NCI-H2029 (cell line): Measurements from ENCODE around the gene FMO3.

Experiments
- DNase-seq: peaks from one replicate; lab custom pipeline; 2025; lab: John Stamatoyannopoulos, UW

The FMO3 gene

DNA sequence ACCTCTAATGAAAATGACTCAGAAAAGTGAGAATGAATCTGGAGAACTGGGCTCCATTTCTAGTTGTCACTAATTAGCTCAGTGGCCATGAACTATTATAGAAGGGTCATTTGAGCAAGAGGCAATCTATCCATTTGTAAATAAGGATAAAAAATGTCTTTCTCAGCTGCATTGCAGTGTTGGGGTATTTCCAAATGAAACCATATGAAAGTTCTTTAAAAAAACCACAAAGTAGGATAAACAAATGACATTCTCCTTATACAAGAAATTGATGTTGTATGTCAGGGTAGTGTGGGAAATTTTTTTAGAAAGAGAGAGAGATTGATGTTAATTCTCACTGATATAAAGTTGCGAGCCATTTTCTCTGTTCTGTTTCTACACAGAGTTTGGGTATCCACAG lies 26.0 kb downstream of the FMO3 start:
- no peak for DNase-seq

DNA sequence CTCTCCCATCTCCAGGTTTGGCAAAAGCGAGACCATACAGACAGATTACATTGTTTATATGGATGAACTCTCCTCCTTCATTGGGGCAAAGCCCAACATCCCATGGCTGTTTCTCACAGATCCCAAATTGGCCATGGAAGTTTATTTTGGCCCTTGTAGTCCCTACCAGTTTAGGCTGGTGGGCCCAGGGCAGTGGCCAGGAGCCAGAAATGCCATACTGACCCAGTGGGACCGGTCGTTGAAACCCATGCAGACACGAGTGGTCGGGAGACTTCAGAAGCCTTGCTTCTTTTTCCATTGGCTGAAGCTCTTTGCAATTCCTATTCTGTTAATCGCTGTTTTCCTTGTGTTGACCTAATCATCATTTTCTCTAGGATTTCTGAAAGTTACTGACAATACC lies 26.4 kb downstream of the FMO3 start:
- no peak for DNase-seq

DNA sequence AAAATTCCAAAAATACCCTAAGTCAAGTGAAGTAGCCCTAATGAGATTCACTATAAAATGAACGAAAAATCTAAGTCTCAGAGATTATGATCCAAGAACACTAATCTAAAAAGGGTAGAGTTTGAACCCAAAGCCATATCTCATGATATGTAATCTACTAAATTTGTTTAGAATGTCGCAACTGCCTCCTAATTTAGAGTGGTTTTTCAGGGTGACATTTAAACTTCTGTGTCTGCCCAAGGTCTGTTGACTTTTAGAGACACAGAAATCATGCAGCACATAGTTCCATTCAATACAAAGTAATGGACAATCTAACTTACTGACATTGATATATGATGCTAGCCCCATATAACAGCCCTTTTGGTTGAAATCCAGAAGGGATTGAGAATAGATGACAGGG lies 28.9 kb downstream of the FMO3 start:
- no peak for DNase-seq

DNA sequence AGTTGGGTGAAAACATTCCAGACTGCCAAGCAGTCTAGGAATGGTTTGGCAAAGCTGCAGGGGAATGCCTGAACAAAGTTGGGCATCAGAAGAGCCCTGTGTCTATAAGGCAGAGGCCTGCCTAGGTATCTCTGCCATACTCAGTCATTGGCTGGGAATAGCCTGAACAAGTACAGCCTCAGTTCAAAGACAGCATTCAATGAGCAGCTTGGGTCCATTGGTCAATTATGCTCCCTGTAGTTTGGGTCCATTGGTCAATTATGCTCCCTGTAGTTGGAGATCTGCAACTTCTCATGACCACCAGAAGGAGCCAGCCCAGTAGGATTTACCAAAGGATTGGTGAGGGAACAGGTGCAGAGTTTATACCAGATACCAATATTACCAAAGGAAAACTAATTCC lies 31.6 kb downstream of the FMO3 start:
- no peak for DNase-seq

DNA sequence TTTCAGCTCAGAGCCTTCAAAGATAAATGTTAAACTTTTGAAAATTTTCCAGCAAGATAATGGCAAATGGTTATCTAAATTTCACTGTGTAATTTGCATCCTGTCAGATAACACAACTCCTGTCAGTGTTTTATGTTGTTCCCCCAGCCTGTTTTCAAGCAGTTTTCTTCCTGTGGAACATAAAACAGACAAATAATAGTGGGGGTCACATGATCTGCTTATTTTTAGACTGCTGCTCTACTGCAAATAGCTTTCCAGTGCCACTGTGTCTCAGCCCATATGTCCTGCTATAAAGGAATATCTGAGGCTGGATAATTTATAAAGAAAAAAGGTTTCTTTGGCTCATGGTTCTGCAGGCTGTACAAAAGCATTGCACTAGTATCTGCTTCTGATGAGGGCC lies 32.2 kb downstream of the FMO3 start:
- DNase-seq, result no peak

DNA sequence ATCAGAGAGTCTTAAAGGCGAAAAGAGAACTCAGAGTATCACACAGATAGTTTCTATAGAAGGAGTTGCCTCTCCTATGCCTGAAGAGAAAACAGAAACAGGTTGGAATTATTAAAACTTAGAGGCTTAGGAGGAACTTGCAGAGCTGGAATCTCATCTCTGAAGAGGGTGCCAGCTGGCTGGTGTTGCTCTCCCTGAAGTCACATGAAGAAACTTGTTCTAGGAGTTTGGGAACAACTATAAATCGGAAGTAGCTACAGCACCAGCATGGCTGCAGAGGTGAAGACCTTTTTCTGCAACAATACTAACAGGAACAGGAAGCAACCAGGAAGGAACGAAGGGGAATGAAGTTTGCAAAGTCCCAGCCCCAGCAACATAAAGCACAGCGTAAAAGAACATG lies 35.8 kb downstream of the FMO3 start:
- DNase-seq, result no peak

DNA sequence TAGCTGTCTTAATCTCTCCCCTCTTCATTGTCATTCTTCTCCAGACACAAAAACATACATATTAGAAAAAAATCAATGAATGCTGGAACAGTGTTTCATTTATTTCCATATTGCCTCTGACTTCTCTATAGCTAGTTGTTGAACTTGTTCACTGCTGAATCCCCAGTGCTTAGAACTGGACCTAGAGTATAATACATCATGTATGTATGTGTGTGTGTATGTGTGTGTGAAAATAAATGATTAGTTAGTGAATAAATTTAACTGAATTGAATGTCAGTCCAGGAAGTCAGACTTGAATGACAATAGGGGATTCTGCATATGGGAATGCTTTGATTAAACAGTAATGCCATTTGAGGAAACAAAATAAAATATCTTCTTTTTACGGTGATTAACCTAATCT lies 36.4 kb downstream of the FMO3 start:
- no peak for DNase-seq

DNA sequence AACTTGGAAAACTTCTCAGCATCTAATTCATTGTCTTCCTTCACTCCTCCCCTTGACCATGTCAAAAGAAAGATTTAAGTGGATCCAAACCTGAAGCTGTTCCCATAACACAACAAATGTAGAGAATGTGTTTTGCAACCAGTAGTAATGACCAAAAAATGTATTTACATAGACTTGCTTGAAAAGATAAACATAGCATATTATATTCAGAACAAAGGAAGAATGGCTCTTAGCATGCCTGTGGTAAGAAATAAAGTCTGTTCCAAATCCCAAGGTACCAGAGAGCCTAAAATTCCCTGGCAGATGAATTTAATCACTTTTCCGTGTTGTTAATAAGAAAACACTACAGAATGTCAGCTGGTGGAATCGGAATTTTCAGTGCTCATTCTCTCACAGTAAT lies 36.8 kb downstream of the FMO3 start:
- no peak for DNase-seq

DNA sequence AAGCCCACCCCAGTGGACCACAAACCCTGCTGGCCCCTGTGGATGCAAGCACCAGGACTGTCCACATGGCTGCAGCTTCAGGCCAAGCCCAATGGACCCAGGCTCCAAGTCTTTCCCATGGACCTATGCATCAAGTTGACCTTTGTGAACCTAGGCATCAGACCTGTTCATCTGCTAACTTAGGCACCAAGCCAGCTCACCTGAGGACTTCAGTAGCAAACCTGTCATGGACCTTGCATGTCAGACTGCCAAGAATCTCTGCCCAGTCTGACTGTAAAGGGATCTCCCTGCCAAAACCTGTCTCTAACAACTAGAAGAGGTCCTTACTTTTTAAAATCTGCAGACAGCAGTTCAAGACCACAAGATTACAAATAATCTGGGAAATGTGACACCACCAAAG lies 37.8 kb downstream of the FMO3 start:
- no peak for DNase-seq

DNA sequence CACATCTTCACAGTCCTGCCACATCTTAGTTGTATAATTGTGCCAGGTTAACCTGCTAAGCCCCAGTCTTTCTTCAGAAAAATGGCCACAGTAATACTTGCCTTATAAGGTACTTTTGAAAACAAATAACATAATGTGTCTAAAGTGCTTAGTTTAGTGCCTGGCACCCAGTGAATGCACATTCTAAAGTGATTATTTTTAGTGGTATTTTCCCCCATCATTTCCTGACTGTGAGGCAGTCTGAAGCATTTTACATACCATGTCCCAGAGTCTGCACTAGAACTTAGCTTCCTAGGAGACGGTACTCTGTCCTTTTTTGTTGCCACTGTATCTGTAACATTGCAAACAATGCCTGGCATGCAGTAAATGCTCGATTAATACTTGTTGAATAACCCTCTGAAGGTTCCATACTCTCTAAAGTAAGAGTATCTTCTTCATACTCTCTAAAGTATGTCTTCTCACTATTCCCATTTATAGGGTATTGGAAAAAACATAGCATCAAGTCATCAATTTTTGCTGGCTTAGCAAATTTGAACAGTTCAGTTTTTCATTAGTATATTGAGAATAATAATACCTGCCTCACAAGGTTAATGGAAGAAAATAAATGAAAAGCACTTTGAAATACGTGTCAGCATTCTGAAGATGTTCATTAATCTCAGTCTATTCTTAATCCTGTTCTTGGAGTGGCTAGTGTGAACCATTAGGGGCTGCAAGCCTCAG lies 43.7 kb downstream of the FMO3 start:
- DNase-seq, result no peak

DNA sequence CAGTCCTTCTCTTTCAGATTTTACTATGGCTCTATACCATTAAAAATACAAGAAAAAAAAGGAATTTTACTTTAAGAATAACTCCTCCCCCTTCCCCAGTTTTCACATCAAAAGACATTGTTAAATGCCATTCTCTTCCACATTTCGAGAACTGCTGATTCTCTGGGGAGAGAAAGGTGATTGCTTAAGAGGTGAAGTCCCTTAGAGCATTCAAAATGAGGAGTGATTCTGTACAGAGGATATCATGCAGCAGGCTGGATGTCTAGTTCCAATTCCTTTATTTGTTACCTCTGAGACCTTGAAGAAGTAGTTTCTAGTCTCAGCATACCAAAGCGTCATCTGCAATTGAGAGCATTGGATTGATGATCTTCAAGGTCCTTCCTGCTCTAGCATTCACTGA lies 46.9 kb downstream of the FMO3 start:
- DNase-seq, result no peak

DNA sequence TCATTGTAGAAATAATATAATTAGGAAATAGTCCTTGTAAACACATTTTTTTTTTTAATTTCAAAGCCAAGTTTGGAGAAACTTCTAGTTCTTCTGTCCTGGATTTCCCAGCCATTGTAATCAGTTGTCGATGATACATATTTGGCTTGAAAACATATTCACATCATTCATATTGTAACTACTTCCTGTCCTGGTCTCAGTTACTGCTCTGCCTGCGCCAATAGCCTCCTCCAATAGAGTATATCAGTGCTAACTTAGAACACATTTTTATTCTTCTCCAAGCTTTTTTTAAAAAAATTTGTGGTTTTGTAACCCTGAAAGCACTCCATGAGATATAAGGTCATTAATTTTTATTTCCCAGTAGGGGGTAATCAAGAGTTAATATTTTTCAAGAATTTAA lies 48.3 kb downstream of the FMO3 start:
- no peak for DNase-seq

DNA sequence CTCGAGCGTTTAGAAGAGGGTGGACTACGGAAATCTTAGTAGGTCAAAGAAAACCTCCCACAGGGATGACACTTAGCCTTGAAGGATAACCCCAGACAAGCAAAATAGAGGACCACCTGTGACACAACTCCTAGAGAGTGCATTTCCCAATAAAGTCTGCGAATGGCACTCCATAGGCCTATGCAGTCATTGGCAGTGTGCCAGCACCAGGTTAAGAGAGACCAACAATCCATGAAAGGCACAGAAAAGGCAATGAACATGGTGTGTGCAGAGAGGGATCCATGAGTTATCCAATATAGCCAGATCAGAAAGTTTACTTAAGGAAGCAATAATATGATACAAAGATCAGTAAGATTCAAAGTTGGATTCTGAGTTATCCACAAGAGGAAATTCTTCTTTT lies 49.2 kb downstream of the FMO3 start:
- DNase-seq, result no peak

DNA sequence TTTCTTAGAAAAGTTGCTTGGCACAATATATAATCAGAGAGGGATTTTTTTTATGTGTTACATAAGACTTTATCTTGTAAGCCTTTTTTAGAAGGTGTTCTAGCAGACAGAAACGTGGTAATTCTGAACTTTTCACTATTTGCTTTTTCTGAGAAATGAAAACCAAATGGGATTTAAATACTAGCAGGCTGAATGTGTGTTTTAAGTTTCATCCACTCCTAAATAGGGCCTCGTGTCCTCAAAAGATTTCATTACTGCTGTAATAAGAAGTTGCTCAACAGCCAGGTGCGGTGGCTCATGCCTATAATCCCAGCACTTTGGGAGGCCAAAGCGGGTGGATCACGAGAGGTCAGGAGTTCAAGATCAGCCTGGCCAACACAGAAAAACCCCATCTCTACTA lies 49.7 kb downstream of the FMO3 start:
- no peak for DNase-seq

DNA sequence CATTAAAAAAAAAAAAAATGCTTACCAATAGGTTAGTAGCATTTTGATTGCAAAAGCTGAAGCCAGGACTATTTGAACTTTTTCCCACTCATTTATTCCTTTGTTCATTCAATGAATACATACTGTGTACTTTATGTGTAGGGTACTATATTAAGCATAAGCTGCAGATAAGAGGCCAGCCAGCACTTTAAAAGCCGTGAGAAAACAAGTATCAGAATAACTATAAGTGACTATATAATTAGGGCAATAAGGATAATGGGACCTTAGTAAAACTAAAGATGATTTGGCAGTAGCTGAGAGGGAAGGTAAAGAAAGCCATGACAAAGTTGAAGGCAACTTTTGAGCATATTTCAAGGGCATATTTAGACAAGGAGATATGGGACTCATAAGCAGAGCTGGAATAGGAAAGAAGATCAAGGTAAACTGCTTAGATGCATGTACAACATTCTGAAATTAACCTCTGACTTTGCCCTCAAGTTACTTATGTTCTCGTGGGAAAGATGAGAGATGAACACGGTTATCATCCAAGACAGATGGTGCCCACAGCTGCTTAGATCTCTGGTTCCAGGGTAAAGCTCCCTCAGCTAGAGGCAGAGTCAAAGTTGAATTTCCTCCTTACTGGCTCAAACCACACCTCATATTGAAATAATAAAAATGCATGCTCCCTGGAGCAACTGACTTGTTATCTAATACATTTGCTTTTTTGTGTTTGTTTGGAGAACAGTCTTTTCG lies 50.4 kb downstream of the FMO3 start:
- no peak for DNase-seq

DNA sequence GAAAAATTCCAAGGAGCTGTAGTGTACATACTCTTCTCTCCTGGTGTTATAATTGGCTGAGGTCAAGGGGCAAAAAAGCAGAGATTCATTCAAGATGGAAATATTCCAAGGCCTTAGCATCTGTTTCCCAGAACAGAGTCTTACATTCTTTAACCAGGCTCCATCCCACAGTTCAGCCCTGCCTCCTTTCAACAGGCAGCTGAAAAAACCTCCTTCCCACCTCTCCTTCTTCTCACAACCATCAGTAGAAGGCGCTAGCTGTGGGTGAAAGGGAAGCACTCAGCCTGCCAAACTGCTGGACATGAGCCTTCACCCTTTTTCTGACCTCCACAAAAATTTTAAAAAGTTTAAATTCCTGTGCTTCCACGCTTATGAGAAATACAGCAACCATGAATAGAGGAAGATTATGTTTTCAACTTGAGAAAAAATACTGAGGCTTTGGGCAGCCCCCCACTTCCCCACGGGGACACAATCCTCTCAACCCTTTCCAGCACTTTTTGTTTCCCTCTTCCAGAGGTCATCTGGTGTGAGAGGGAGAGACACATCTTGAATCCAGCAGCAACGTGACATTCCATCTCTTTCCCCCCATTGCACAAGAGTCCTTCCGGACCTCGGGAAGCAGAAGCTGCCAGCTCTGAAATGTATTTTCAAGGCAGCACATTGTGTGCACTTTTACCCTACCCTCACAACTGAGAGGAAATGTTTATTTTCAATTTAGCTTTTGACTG lies 51.1 kb downstream of the FMO3 start:
- DNase-seq, result no peak

DNA sequence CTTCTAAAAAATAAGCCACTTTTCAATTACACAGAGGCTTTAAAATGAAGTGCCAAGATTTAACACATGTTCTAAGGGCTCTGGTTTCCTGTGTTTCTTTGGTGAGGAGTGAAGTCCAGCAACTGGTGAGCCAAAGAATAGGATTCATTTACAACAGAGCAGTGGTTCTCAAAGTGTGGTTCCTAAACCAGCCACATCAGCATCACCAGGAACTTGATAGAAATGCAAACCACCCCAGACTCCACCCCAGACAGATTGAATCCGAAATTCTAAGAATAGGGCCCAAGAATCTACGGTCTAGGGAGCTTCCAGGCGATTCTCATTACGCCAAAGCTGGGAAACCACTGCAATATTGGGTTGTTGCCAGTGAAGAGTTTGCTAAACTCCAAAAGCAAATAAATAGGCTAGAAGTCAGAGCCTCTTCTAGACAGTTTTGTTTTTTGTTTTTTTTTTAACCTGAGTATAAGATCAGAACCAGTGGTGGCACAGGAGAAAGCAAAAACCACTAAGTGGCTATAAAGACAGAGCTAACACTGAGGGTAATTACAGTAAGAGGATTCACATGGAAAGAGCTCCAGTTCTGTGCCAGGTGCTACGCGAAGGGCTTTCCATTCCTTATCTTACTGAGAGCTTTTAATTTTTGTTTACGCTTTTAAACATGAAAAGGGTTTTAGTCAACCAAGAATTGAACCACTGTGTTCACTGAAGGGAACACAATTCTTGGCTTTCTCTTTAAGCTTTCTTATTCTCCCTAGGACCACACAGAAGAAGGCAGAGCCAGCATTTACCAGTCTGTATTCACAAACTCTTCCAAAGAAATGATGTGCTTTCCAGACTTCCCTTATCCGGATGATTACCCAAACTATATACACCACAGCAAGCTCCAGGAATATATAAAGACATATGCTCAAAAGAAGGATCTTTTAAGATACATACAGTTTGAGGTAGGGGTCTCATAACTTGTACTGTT lies 52.0 kb downstream of the FMO3 start:
- no peak for DNase-seq

DNA sequence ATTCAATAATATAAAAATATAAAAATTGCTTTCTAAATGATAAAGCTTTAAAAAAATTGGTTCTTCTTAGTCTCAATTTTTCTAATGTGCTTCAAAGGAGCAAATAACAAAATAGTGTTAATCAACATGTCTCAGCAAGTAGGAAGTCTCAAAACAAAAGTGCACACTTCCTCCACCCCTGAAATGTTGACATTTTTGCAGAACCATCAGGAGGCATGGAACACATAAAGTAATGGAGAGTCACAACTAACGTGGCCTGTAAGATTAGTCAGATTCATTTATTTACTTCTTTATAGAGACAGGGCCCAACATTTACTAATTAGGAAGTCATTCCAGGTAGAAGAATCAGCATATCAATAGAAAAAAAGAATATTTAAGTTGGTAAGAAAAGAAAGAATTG lies 59.5 kb downstream of the FMO3 start:
- DNase-seq, result no peak

DNA sequence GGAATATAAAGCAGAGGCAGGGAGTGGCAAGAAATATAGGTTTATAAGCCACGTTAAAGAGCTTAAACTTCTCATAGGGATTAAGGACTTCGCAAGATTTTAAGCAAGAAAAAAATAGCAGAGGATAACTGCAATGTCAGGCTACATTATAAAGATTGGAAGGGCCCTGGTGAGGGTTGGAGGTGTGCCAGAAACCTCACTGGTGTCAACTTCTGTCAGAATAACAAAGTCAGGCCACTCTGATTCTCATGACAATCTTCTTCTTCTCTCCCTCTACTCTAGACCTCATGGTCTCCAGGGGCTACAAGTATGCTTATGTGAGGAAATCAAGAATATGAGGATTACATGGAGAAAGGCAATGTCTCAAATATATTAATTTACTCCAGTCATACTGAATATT lies 61.8 kb downstream of the FMO3 start:
- DNase-seq, result no peak

DNA sequence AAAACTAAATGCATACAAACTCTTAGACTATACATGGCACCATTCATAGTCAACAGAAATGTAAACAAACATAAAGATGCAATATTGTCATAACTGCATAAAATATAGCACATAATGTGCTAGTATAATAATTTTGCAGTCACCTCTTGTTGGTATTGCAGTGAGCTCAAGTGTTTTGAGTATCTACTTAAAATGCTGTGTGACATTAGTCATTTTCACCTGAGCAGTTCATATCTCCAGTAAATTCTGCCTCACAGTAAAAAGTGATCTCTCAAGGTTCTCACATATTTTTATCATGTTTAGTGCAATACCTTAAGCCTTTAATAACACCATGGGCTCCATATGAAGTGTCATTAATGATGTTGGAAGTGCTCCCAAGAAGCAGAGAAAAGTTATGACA lies 64.8 kb downstream of the FMO3 start:
- no peak for DNase-seq

DNA sequence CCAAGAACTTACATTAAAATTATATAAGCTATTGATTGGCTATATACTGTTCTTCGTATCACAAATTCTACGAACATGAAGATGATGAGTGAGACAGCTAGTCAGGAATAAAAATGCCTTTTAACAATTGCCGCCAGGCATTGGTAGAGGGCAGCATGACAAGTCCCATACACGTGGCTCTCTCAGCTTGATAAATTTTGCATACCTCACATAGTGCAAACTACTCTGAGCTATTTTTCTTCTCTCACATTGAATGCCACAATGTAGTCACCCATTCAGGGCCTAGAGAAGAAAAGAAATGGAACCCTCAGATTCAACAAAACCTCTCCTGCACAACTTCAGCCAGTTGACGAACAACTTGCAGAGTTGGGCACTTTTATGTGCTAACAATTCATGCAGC lies 67.4 kb downstream of the FMO3 start:
- no peak for DNase-seq

DNA sequence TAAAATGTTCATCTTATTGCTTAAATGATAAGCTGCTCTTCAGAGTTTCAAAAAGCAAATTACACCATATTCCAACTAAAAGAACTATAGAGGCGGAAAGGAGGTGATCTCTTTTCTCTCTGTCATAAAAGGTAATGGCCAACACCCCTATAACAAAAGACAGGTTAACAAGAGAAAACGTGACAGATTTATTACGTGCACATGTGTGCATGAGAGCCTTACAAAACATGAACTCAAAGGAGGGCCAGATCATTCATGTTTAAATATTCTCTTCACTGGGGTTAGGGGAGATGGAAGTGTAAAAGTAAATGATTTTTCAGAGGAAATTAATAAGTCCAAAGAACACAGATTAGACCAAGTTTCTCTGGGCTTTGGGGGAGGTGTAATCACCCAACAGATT lies 67.8 kb downstream of the FMO3 start:
- DNase-seq, result no peak
